H1 (cell line): ENCODE results near the gene FGF14. TPM values are rescaled to one million over a fixed set of nuclear protein-coding genes. Genes with fewer than 3 reads are reported as not detected.

ENCODE experiments used
- CTCF ChIA-PET: fragments of 300-600 bp; sonication (Branson Sonifier 250); formaldehyde crosslinking; loops from one replicate; lab custom pipeline; 2021; ENCODE audit not compliant: partially characterized antibody; lab: Charles Lee
- POLR2A ChIA-PET: fragments of 300-600 bp; sonication (Branson Sonifier 250); formaldehyde crosslinking; loops from one replicate; lab custom pipeline; 2021; ENCODE audit warnings: inconsistent platforms; ENCODE audit not compliant: partially characterized antibody; lab: Charles Lee
- DNase-seq, 2 experiments: peaks; one replicate each; pipeline versions ENCODE4 v3.0.0 to v3.0.0-alpha.2; 2010 to 2022; ENCODE audit warnings: low spot score in 2 of 2, low read depth in 1 of 2, mixed read lengths in 1 of 2
- FAIRE-seq: peaks from 2 replicates; lab custom pipeline; 2011; peaks lifted over from hg19 to GRCh38; lab: Jason Lieb, UNC
- H2AFZ ChIP-seq: 2 replicates; pipeline ENCODE4 v1.8.1; 2012; ENCODE audit warnings: low read length, inconsistent platforms
- H2AK5ac ChIP-seq: 2 replicates; pipeline ENCODE4 v1.6.1; 2013; ENCODE audit warnings: low read depth, low read length
- H2BK120ac ChIP-seq: replicated peaks from 2 replicates; pipeline ENCODE3; 2013; ENCODE audit warnings: low read depth, low read length, inconsistent platforms
- H2BK12ac ChIP-seq: 2 replicates; pipeline ENCODE4 v1.6.1; 2013; ENCODE audit warnings: low read depth, low read length
- H2BK15ac ChIP-seq: 2 replicates; pipeline ENCODE4 v1.6.1; 2013; ENCODE audit warnings: low read length
- H2BK20ac ChIP-seq: 2 replicates; pipeline ENCODE4 v1.6.1; 2013; ENCODE audit warnings: low read length
- H2BK5ac ChIP-seq: 2 replicates; pipeline ENCODE4 v1.6.1; 2013; ENCODE audit warnings: low read depth, low read length
- H3K14ac ChIP-seq: 2 replicates; pipeline ENCODE4 v1.6.1; 2013; ENCODE audit warnings: inconsistent platforms; ENCODE audit not compliant: insufficient read length
- H3K18ac ChIP-seq: 2 replicates; pipeline ENCODE4 v1.6.1; 2013; ENCODE audit warnings: low read length; ENCODE audit errors: extremely low read depth
- H3K23ac ChIP-seq: 2 replicates; pipeline ENCODE4 v1.6.1; 2013; ENCODE audit warnings: inconsistent platforms; ENCODE audit not compliant: insufficient read length
- H3K23me2 ChIP-seq: 2 replicates; pipeline ENCODE4 v1.6.1; 2013; ENCODE audit warnings: low read depth, low read length
- H3K27ac ChIP-seq: 2 replicates; pipeline ENCODE4 v1.6.1; 2011; ENCODE audit warnings: low read depth, low read length, inconsistent platforms
- H3K27me3 ChIP-seq, 4 experiments: replicated peaks in 1 of 4; 1 replicate in 1 of 4; 2 replicates in 3 of 4; pipeline versions ENCODE4 v1.6.1 to v1.8.1; 2011 to 2013; ENCODE audit warnings: low read length in 3 of 4, mild to moderate bottlenecking in 3 of 4, inconsistent platforms in 2 of 4, mixed read lengths in 2 of 4, moderate library complexity in 1 of 4; ENCODE audit not compliant: control insufficient read depth in 3 of 4, insufficient read depth in 3 of 4; ENCODE audit errors: extremely low read depth in 1 of 4
- H3K36me3 ChIP-seq, 4 experiments: 2 replicates each; pipeline versions ENCODE4 v1.6.1 to v1.8.1; 2011 to 2013; ENCODE audit warnings: mild to moderate bottlenecking in 4 of 4, low read length in 3 of 4, moderate library complexity in 2 of 4, control low read depth in 1 of 4, inconsistent platforms in 1 of 4; ENCODE audit not compliant: insufficient read depth in 4 of 4, control insufficient read depth in 2 of 4
- H3K4ac ChIP-seq: replicated peaks from 2 replicates; pipeline ENCODE3; 2013; ENCODE audit warnings: low read length, low read depth, mixed read lengths, inconsistent platforms; ENCODE audit not compliant: insufficient read length
- H3K4me1 ChIP-seq, 4 experiments: replicated peaks in 1 of 4; 1 replicate in 1 of 4; 2 replicates in 3 of 4; pipeline versions ENCODE4 v1.6.1 to v1.8.1; 2011 to 2013; ENCODE audit warnings: low read length in 3 of 4, inconsistent platforms in 2 of 4, mixed read lengths in 1 of 4; ENCODE audit not compliant: insufficient read depth in 4 of 4, control insufficient read depth in 3 of 4
- H3K4me2 ChIP-seq, 2 experiments: 2 replicates each; pipeline versions ENCODE4 v1.6.1 to v1.8.1; 2011 to 2013; ENCODE audit warnings: low read depth in 2 of 2, low read length in 2 of 2, control low read depth in 1 of 2, inconsistent platforms in 1 of 2, mild to moderate bottlenecking in 1 of 2; ENCODE audit not compliant: insufficient read depth in 1 of 2
- H3K4me3 ChIP-seq, 4 experiments: fragments of 200-600, 300-600 bp in 1 of 4; sonication (generic), shearing (Covaris generic), sonication (Bioruptor Twin) in 1 of 4; 2 replicates each; pipeline versions ENCODE4 v1.5.1 to v1.8.1; 2011 to 2016; ENCODE audit warnings: low read length in 4 of 4, low read depth in 3 of 4, control low read depth in 2 of 4, inconsistent platforms in 2 of 4, mild to moderate bottlenecking in 2 of 4, mixed read lengths in 1 of 4, moderate library complexity in 1 of 4; ENCODE audit not compliant: insufficient read depth in 2 of 4; ENCODE audit errors: extremely low read depth in 1 of 4
- H3K56ac ChIP-seq: replicated peaks from 2 replicates; pipeline ENCODE3; 2013; ENCODE audit warnings: low read depth, mild to moderate bottlenecking, mixed read lengths, low read length, inconsistent platforms; ENCODE audit not compliant: insufficient read length
- H3K79me1 ChIP-seq: 2 replicates; pipeline ENCODE4 v1.6.1; 2013; ENCODE audit warnings: low read depth, low read length, control low read depth
- H3K79me2 ChIP-seq, 2 experiments: 2 replicates each; pipeline versions ENCODE4 v1.6.1 to v1.8.1; 2012 to 2013; ENCODE audit warnings: low read length in 2 of 2, mild to moderate bottlenecking in 2 of 2, inconsistent platforms in 1 of 2; ENCODE audit not compliant: insufficient read depth in 2 of 2, control insufficient read depth in 1 of 2
- H3K9ac ChIP-seq, 4 experiments: replicated peaks in 1 of 4; 1 replicate in 1 of 4; 2 replicates in 3 of 4; pipeline versions ENCODE4 v1.6.1 to v1.8.1; 2011 to 2013; ENCODE audit warnings: low read depth in 3 of 4, low read length in 3 of 4, control low read depth in 2 of 4, mild to moderate bottlenecking in 2 of 4, moderate library complexity in 2 of 4, inconsistent platforms in 1 of 4; ENCODE audit errors: extremely low read depth in 1 of 4
- H3K9me3 ChIP-seq, 2 experiments: 2 replicates each; pipeline versions ENCODE4 v1.6.1 to v1.8.1; 2012 to 2013; ENCODE audit warnings: mild to moderate bottlenecking in 2 of 2, moderate library complexity in 2 of 2, control low read depth in 1 of 2, inconsistent platforms in 1 of 2, low read depth in 1 of 2, low read length in 1 of 2, mixed read lengths in 1 of 2; ENCODE audit not compliant: insufficient read depth in 2 of 2
- H4K20me1 ChIP-seq, 2 experiments: replicated peaks in 1 of 2; 2 replicates each; pipeline versions ENCODE3 to v1.8.1; 2011 to 2013; ENCODE audit warnings: inconsistent platforms in 2 of 2, low read length in 2 of 2, mild to moderate bottlenecking in 1 of 2; ENCODE audit not compliant: insufficient read depth in 2 of 2, control insufficient read depth in 1 of 2
- H4K5ac ChIP-seq: 2 replicates; pipeline ENCODE4 v1.6.1; 2013; ENCODE audit warnings: low read length, low read depth, mixed read lengths, inconsistent platforms; ENCODE audit not compliant: insufficient read length
- H4K8ac ChIP-seq: 2 replicates; pipeline ENCODE4 v1.8.0; 2013; ENCODE audit warnings: mild to moderate bottlenecking, moderate library complexity, low read length, inconsistent platforms; ENCODE audit not compliant: insufficient read depth; ENCODE audit errors: extremely low read depth
- H4K91ac ChIP-seq: replicated peaks from 2 replicates; pipeline ENCODE3; 2013; ENCODE audit warnings: low read length, mixed read lengths, inconsistent platforms; ENCODE audit not compliant: insufficient read length
- ASH2L ChIP-seq: fragments of 200-600, 300-600 bp; sonication (generic); IDR thresholded peaks from one replicate; pipeline ENCODE4 v1.7.1; 2017; ENCODE audit warnings: low read length
- EGR1 ChIP-seq: IDR thresholded peaks from 2 replicates; pipeline ENCODE4 v1.6.1; 2011; ENCODE audit warnings: low read depth, low read length, borderline replicate concordance
- FOSL1 ChIP-seq: IDR thresholded peaks from 2 replicates; pipeline ENCODE4 v1.6.1; 2011; ENCODE audit warnings: mild to moderate bottlenecking, low read depth, low read length, moderate library complexity; ENCODE audit not compliant: insufficient read depth
- GTF2F1 ChIP-seq: IDR thresholded peaks from 2 replicates; pipeline ENCODE4 v1.6.1; 2012; ENCODE audit warnings: low read depth, low read length, improper control_type of control experiment, borderline replicate concordance
- HDAC2 ChIP-seq, 2 experiments: fragments of 300-600 bp in 1 of 2; sonication (generic) in 1 of 2; IDR thresholded peaks; 2 replicates each; pipeline ENCODE4 v1.6.1; 2011 to 2012; ENCODE audit warnings: low read depth in 2 of 2, low read length in 2 of 2, mild to moderate bottlenecking in 2 of 2, moderate library complexity in 2 of 2, borderline replicate concordance in 1 of 2, inconsistent platforms in 1 of 2
- MAFK ChIP-seq: IDR thresholded peaks from 2 replicates; pipeline ENCODE4 v1.6.1; 2012; ENCODE audit warnings: low read depth, mild to moderate bottlenecking, improper control_type of control experiment, low read length
- NRF1 ChIP-seq: IDR thresholded peaks from 2 replicates; pipeline ENCODE4 v1.6.1; 2011; ENCODE audit warnings: mild to moderate bottlenecking, low read depth, low read length, improper control_type of control experiment
- POLR2A ChIP-seq, 2 experiments: IDR thresholded peaks; 1 replicate in 1 of 2; 2 replicates in 1 of 2; pipeline ENCODE4 v1.6.1; 2011; ENCODE audit warnings: low read depth in 2 of 2, low read length in 2 of 2, mild to moderate bottlenecking in 2 of 2; ENCODE audit errors: control extremely low read depth in 1 of 2
- POLR2AphosphoS5 ChIP-seq: IDR thresholded peaks from 2 replicates; pipeline ENCODE4 v1.6.1; 2011; ENCODE audit warnings: low read depth, low read length
- POU5F1 ChIP-seq: IDR thresholded peaks from 2 replicates; pipeline ENCODE4 v1.6.1; 2011; ENCODE audit warnings: low read depth, mild to moderate bottlenecking, low read length, moderate library complexity
- RAD21 ChIP-seq, 2 experiments: IDR thresholded peaks in 1 of 2; conservative IDR thresholded peaks in 1 of 2; 2 replicates each; pipeline ENCODE4 v1.6.1; 2011; ENCODE audit warnings: low read depth in 2 of 2, low read length in 2 of 2, improper control_type of control experiment in 1 of 2, inconsistent platforms in 1 of 2, mild to moderate bottlenecking in 1 of 2, moderate library complexity in 1 of 2
- SP1 ChIP-seq: IDR thresholded peaks from 2 replicates; pipeline ENCODE4 v1.6.1; 2011; ENCODE audit warnings: low read depth, low read length
- SP4 ChIP-seq: IDR thresholded peaks from 2 replicates; pipeline ENCODE4 v1.6.1; 2012; ENCODE audit warnings: low read length, inconsistent platforms
- SUZ12 ChIP-seq: fragments of 200-600 bp; sonication (generic); IDR thresholded peaks from 2 replicates; pipeline ENCODE4 v1.6.1; 2012; ENCODE audit warnings: mild to moderate bottlenecking, inconsistent platforms, low read length, moderate library complexity, mixed read lengths
- TBP ChIP-seq: IDR thresholded peaks from 2 replicates; pipeline ENCODE4 v1.6.1; 2011; ENCODE audit warnings: low read depth, low read length, improper control_type of control experiment
- WGBS, 2 experiments: shearing (Covaris generic) in 1 of 2; methylation state at CpG; one replicate each; pipeline versions ENCODE4 v1.1.6 to v1.1.7; 2013 to 2015; ENCODE audit warnings: low lambda C conversion rate in 2 of 2, mixed read lengths in 2 of 2, inconsistent platforms in 1 of 2, low coverage in 1 of 2, missing lambda C conversion rate in 1 of 2; ENCODE audit not compliant: insufficient replicate concordance in 2 of 2, insufficient coverage in 1 of 2, insufficient read length in 1 of 2; ENCODE audit errors: extremely low coverage in 1 of 2, missing lambda C conversion rate in 1 of 2; 5-methylcytosine and 5-hydroxymethylcytosine counted together
- polyA plus RNA-seq, 7 experiments: library from polyadenylated mRNA; depleted of rRNA in 3 of 7; stranded (reverse) in 5 of 7; unstranded in 2 of 7; fragments of >200 nt in 5 of 7; fragments of 200-250 nt in 2 of 7; gene quantifications; 1 replicate in 5 of 7; 2 replicates in 1 of 7; 4 replicates in 1 of 7; pipeline versions ENCODE4 v1.2.1 to v1.2.3, GENCODE V29; 2011 to 2013; ENCODE audit warnings: missing spikeins in 2 of 7, mixed read lengths in 2 of 7
- total RNA-seq: library from RNA; stranded (reverse); fragmentation: NEBNext Ultra II Directional; extraction: Animal tissue kit (Norgen Biotek cat#: 25700); gene quantifications from 2 replicates; pipeline ENCODE4 v1.2.1, GENCODE V29; 2021

Gene FGF14
- total and polyA plus RNA-seq, 2 of the 8 experiments (the other 6 are each of a cell fraction or from before 2014, with no cell fraction given), result 0.05 to 0.58 TPM

- Histone ChIP-seq H4K8ac (no peak overlapping the region), H3K18ac (no peak overlapping the region), H2BK12ac (no peak overlapping the region), H3K4me3 (no peak overlapping the region), H3K14ac (no peak overlapping the region), H3K23ac (no peak overlapping the region), H4K20me1 (no peaks in the 10 kb centered on the region), H3K27me3 (no peaks in the 10 kb centered on the region), H3K9ac (no peak overlapping the region), H3K79me2 (no peaks in the 10 kb centered on the region), H3K27ac (no peak overlapping the region), H3K56ac (no peak overlapping the region), H2BK20ac (no peak overlapping the region), H4K5ac (no peak overlapping the region), H3K36me3 (no peaks in the 10 kb centered on the region), H3K4me1 (no peaks in the 10 kb centered on the region), H4K91ac (no peak overlapping the region), H2AFZ (0 out of 2 replicates have a peak overlapping the region, but pooled peaks have one; percentile 44), H2BK120ac (no peak overlapping the region), H2BK15ac (no peak overlapping the region), H3K23me2 (no peaks in the 10 kb centered on the region), H3K4me2 (no peak overlapping the region), H2AK5ac (no peak overlapping the region), H3K79me1 (no peaks in the 10 kb centered on the region), H3K9me3 (no peaks in the 10 kb centered on the region), H2BK5ac (no peak overlapping the region), H3K4ac (no peak overlapping the region)
- 90% methylated on average over 4 of the region's 4 CpGs; no CpG with 5 or more reads in 1 of the 2 experiments for WGBS, 2 experiments
- ChIA-PET POLR2A (no interaction called here), CTCF (interaction anchor here (0.9 to 1.4 kb wide), 3 partner anchors 16 to 270 kb away, joined by 3 read pairs; no protein-coding TSS in a partner anchor)
- no peak for DNase-seq
- FAIRE-seq, result no peak
- TF ChIP-seq NRF1 (no peak), HDAC2 (IDR thresholded peaks at IDR 0.05; ENCODE audit: borderline replicate concordance in 1 of 2, low read depth in 2 of 2, low read length in 2 of 2) (no peak), TBP (no peak), RAD21 (IDR thresholded peaks at IDR 0.05 in 1 of 2, conservative IDR thresholded peaks at IDR 0.05 in 1 of 2; ENCODE audit: low read depth in 2 of 2, low read length in 2 of 2) (no peak), SP4 (no peak), POLR2AphosphoS5 (no peak), SP1 (no peak), MAFK (no peak), POLR2A (IDR thresholded peaks at IDR 0.05; ENCODE audit: control extremely low read depth in 1 of 2, low read depth in 2 of 2, low read length in 2 of 2) (no peak), SUZ12 (no peak), FOSL1 (no peak), ASH2L (no peak), POU5F1 (no peak), EGR1 (no peak), GTF2F1 (no peak)
Measured at GRCh38 chr13:102128216-102128810, 273.5 kb downstream of the FGF14 start.
